ENCODE data around the gene LMX1A. TPM values are rescaled to one million over a fixed set of nuclear protein-coding genes. Genes with fewer than 3 reads are reported as not detected.

LMX1A gene
- total RNA-seq, 1 donor from 2014 or later, result not detected

Other genes with a start within 250 kb of the LMX1A start
- not detected for gene RXRG, start 88.4 kb upstream of the LMX1A start, total RNA-seq
- not detected for gene LRRC52, start 187.3 kb upstream of the LMX1A start, total RNA-seq